HEK293 (cell line): ENCODE data around the gene ZNF738.
"Not testable (repeated sequence)": the region's sequence is repeated elsewhere in the genome, so short reads cannot be mapped to it uniquely, and the experiment has no call there.

Experiments used
- CTCF ChIP-seq: fragments of 450-650 bp; formaldehyde crosslinking; IDR thresholded peaks from 2 replicates; pipeline ENCODE4 v1.5.1; 2016; ENCODE audit warnings: missing biosample characterization, missing genetic modification characterization
- REST ChIP-seq: fragments of 450-650 bp; formaldehyde crosslinking; IDR thresholded peaks from 2 replicates; pipeline ENCODE4 v1.5.1; 2016; ENCODE audit warnings: missing biosample characterization, missing genetic modification characterization
- TCF7L2 ChIP-seq: IDR thresholded peaks from 2 replicates; pipeline ENCODE4 v1.6.1; 2011; ENCODE audit warnings: low read depth, mild to moderate bottlenecking, inconsistent platforms, low read length, moderate library complexity, borderline replicate concordance
- ZNF561 ChIP-seq: fragments of 450-650 bp; IDR thresholded peaks from 2 replicates; pipeline ENCODE4 v1.5.1; 2018; ENCODE audit warnings: missing biosample characterization, missing genetic modification characterization, borderline replicate concordance
- ZSCAN18 ChIP-seq: fragments of 450-650 bp; formaldehyde crosslinking; IDR thresholded peaks from 2 replicates; pipeline ENCODE4 v1.5.1; 2016; ENCODE audit warnings: missing biosample characterization, missing genetic modification characterization

GRCh38 chr19:21312807-21313206, 46.0 kb upstream of the ZNF738 start:
- not testable (repeated sequence) for TF ChIP-seq CTCF (tag by site-specific recombination); TCF7L2; ZSCAN18 (tag by site-specific recombination); ZNF561 (tag by site-specific recombination); REST (tag by site-specific recombination)
